NCI-H1048 (cell line): ENCODE data around the gene DRAM1.
"Not testable (repeated sequence)": the region's sequence is repeated elsewhere in the genome, so short reads cannot be mapped to it uniquely, and the experiment has no call there.

Experiments
- DNase-seq: peaks from one replicate; lab custom pipeline; 2025; lab: John Stamatoyannopoulos, UW

The DRAM1 gene, protein sequence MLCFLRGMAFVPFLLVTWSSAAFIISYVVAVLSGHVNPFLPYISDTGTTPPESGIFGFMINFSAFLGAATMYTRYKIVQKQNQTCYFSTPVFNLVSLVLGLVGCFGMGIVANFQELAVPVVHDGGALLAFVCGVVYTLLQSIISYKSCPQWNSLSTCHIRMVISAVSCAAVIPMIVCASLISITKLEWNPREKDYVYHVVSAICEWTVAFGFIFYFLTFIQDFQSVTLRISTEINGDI

GRCh38 chr12:101876861-101877805, at the start of gene DRAM1:
Gene DRAM1 (plus strand): TSS chr12:101877580. CDS start chr12:101877790, 210 bp downstream.
- peak; percentile 38 for DNase-seq

DNA sequence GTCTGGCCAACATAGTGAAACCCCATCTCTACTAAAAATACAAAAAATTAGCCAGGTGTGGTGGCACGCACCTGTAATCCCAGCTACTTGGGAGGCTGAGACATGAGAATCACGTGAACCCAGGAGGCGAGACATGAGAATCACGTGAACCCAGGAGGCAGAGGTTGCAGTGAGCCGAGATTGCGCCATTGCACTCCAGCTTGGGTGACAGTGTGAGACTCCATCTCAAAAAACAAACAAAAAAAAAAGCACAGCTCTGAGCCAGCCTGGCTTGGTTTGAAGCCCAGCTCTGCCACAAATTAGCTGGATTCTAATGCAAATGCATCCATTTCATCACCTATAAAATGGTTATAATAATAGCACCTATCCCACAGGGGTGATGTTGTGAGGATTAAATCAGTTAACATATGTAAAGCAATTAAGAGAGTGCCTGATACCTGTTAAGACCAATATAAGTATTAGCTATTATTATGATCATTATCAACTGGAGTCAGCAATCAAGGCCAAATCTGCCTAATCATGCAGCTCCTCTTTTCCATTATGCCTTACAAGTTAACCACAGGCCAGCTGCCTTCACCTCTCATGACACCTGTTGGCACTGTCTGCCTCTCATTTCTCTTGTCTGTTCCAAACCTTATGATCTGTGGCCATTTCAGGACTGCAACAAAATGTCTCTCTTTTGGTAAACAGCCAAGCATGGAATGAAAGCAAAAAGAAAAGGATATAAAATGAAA, 48.8 kb upstream of the DRAM1 start:
- no peak for DNase-seq

- DNase-seq: no peak
Observed at GRCh38 chr12:101829639-101830366, 47.6 kb upstream of the DRAM1 start.

- DNase-seq: peak; percentile 76
Observed at GRCh38 chr12:101830367-101831325, 46.7 kb upstream of the DRAM1 start, which contains the start of gene GNPTAB. Gene GNPTAB (minus strand): TSS chr12:101830959. CDS start chr12:101830675, 284 bp downstream.

GRCh38 chr12:101832030-101832429, 45.4 kb upstream of the DRAM1 start:
- no peak for DNase-seq

DNA sequence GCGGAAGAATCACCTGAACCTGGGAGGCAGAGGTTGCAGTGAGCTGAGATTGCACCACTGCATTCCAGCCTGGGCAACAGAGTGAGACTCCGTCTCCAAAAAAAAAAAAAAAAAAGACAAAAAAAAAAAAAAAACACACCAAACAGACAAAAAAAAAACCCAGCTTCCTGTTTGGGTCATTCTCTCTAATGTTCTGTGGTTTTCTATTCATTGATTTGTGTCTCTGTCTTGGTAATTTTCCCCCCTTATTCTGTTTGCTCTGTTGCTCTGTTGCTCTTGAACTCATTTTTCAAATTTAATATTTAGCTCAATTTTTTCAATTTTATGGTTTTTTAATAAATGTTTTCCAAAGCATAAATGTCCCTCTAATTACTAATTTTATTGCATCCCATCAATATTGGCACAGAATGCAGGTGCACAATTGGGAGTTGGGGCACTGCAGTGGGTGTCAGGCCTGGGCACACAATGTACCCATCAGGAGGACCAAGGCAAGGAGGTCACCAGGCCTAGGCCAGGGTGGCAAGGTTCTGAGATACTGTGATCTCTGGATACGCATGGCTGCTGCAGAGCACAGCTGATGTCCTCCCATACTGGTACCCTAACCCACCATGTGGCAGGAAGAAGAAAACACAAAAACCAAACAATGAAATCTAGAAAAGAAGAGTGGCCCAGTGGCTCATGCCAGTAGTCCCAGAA, 38.6 kb upstream of the DRAM1 start:
- DNase-seq: no peak

GRCh38 chr12:101839324-101840283, 37.8 kb upstream of the DRAM1 start:
- DNase-seq: peak; percentile 25

DNA sequence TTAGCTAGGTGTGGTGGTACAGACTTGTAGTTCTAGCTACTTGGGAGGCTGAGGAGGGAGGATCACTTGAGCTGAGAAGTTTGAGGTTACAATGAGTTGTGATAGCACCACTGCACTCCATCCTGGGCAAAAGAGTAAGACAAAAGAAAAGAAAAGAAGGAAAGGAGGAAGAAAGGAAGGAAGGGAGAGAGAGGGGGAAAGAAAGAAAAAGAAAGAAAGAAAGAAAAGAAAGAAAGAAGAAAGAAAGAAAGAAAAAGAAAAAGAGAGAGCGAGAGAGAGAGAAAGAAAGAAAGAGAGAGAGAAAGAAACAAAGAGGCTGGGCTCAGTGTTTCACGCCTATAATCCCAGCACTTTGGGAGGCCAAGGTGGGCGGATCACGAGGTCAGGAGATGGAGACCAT, 36.3 kb upstream of the DRAM1 start:
- DNase-seq: no peak

DNA sequence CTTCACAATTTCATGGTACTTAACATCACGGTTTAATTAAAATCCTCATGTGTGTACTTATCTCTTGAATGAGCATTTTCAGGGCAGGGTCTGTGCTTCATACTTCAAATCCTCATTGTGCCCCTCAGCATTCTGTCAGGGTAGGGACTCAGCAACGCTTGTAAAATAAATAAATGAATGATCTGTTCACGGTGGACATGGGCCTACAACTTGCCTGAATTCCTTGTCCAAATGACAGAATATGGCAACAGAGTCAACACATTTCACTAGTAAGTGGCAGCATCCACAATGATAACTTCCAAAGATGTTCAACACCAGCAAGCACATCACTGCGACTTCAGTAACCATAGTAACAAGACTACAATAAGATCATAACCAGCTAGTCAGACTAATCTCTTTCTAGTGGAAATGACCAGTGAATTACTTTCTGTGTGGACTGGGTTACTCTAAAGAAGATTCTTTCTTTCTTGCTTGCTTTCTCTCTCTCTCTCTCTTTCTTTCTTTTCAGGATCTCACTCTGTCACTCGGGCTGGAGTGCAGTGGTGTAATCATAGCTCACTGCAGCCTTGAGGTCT, 32.2 kb upstream of the DRAM1 start:
- no peak for DNase-seq

- no peak for DNase-seq
Observed at GRCh38 chr12:101847325-101847724, 30.1 kb upstream of the DRAM1 start.

GRCh38 chr12:101850199-101850598, 27.2 kb upstream of the DRAM1 start:
- no peak for DNase-seq

DNA sequence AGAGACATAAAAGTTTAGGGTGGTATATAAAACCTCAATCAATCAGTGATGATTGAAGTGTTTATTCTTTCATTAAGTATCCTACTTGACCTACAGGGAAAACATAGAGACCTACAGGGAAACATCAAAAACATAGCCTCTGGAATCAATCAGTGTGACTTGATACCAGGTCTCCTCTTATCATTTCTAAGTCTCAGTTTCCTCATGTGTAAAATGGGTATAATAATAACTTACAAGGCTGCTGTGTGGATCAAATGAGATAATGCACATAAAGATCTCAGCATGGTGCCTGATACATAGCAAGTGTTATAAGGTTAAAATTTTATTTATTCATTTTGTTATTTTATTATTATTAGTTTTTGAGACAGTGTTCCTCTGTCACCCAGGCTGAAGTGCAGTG, 24.4 kb upstream of the DRAM1 start:
- no peak for DNase-seq

GRCh38 chr12:101854747-101855146, 22.6 kb upstream of the DRAM1 start:
- no peak for DNase-seq

DNA sequence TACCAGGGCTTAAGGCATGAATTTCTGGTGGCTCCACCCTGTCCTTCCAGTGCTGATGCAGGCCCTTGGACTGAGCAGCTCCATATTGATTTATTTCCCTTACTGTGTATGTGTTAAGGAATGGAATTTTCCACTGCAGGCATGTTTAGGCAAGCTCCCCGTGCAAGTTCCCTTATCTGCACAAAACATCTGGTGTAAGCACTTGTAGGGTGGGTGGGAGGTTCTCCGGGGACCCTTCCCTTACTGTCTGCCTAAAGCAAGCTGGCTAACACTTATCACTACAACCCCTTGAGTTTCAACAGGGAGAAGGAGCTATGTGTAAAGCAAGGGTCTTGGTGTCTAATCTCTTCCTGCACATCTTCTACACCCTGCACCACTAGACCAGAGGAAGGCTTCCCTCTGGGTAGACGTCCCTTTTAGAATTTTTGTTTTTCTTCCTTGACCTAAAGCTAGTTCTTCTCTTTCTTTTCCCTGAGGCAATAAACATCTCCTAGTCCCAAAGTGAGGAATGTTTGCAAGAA, 22.0 kb upstream of the DRAM1 start:
- DNase-seq: no peak

DNA sequence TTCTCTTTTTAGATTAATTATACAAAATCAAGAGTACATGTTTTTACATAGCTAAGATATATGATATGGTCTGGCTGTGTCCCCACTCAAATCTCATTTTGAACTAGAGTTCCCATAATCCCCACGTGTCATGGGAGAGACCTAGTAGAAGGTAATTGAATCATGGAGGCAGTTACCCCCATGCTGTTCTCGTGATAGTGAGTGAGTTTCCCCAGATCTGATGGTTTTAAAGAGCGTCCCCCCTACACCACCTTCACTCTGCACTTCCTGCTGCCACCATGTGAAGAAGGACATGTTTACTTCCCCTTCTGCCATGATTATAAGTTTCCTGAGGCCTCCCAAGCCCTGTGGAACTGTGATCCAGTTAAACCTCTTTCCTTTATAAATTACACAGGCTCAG, 21.4 kb upstream of the DRAM1 start:
- no peak for DNase-seq

- DNase-seq: not testable (repeated sequence)
Observed at GRCh38 chr12:101856614-101857013, 20.8 kb upstream of the DRAM1 start.

- no peak for DNase-seq
Observed at GRCh38 chr12:101857043-101857558, 20.3 kb upstream of the DRAM1 start.

DNA sequence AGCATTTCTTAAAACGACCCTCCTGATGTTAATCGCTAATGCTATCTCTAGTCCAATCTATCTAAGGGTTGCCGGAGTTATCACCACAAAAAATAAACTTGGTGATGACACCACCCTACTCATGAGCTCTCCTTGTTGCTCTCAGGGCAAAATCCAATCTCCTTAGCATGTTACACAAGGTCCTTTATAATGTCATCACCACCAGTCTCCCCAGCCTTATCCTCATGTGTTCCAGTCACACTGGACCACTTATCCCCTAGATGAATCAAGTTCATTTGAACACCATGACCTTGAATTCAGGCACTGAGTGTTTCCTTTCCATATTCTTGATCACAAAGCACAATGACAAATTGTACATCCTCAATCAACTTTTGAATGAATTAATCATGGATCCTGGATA, 19.0 kb upstream of the DRAM1 start:
- no peak for DNase-seq
